NT2/D1 (cell line): ENCODE data around the gene DTNB.
"Not testable (repeated sequence)": the region's sequence is repeated elsewhere in the genome, so short reads cannot be mapped to it uniquely, and the experiment has no call there.

Experiments used
- YY1 ChIP-seq: IDR thresholded peaks from 2 replicates; pipeline ENCODE4 v1.6.1; 2011; ENCODE audit not compliant: insufficient read length, insufficient read depth
- ZNF274 ChIP-seq: IDR thresholded peaks from 2 replicates; pipeline ENCODE4 v1.6.1; 2011; ENCODE audit warnings: mild to moderate bottlenecking, low read depth, low read length

- TF ChIP-seq ZNF274, YY1: not testable (repeated sequence)
Observed at GRCh38 chr2:25413409-25413808, 260.0 kb downstream of the DTNB start.
